GM18508 (cell line): Measurements from ENCODE around the gene PPIB.
"Not testable (repeated sequence)": the region's sequence is repeated elsewhere in the genome, so short reads cannot be mapped to it uniquely, and the experiment has no call there.

Experiments used
- ATAC-seq: cut with Tn5 transposase; IDR thresholded peaks from one replicate; pipeline ENCODE4 v1.9.1; 2021; ENCODE audit warnings: moderate number of reproducible peaks; ENCODE audit not compliant: insufficient read depth, unreplicated experiment

Gene PPIB

GRCh38 chr15:64143276-64143675 lies 19.5 kb downstream of the PPIB start:
- no peak for ATAC-seq

- ATAC-seq: no peak
These were observed 20.9 kb downstream of the PPIB start for GRCh38 chr15:64141798-64142512.

GRCh38 chr15:64138331-64138941 lies 24.4 kb downstream of the PPIB start:
- ATAC-seq: no peak

GRCh38 chr15:64137226-64137833 lies 25.5 kb downstream of the PPIB start:
- no peak for ATAC-seq

- ATAC-seq: no peak
These were observed 26.5 kb downstream of the PPIB start for GRCh38 chr15:64136347-64136746.

GRCh38 chr15:64134345-64134829 lies 28.4 kb downstream of the PPIB start:
- no peak for ATAC-seq

- ATAC-seq: no peak
These were observed 29.0 kb downstream of the PPIB start for GRCh38 chr15:64133623-64134344.

GRCh38 chr15:64132217-64132616 lies 30.6 kb downstream of the PPIB start:
- no peak for ATAC-seq

- no peak for ATAC-seq
These were observed 31.3 kb downstream of the PPIB start for GRCh38 chr15:64131547-64131946.

- no peak for ATAC-seq
These were observed 32.7 kb downstream of the PPIB start for GRCh38 chr15:64130159-64130558.

GRCh38 chr15:64127521-64128270 lies 35.1 kb downstream of the PPIB start:
- ATAC-seq: no peak

GRCh38 chr15:64125978-64126377 lies 36.8 kb downstream of the PPIB start:
- ATAC-seq: no peak

- no peak for ATAC-seq
These were observed 39.9 kb downstream of the PPIB start for GRCh38 chr15:64122936-64123351.

GRCh38 chr15:64122444-64122843 lies 40.4 kb downstream of the PPIB start:
- no peak for ATAC-seq

GRCh38 chr15:64121614-64122013 lies 41.2 kb downstream of the PPIB start:
- ATAC-seq: no peak

- not testable (repeated sequence) for ATAC-seq
These were observed 42.5 kb downstream of the PPIB start for GRCh38 chr15:64120322-64120721.

- no peak for ATAC-seq
These were observed 44.9 kb downstream of the PPIB start for GRCh38 chr15:64117759-64118487.

- no peak for ATAC-seq
These were observed 49.9 kb downstream of the PPIB start for GRCh38 chr15:64112904-64113303.

- ATAC-seq: no peak
These were observed 50.6 kb downstream of the PPIB start for GRCh38 chr15:64112073-64112772.
